BE2C (cell line): ENCODE data around the gene RNF14. TPM values are rescaled to one million over a fixed set of nuclear protein-coding genes. Genes with fewer than 3 reads are reported as not detected.
"Not testable (repeated sequence)": the region's sequence is repeated elsewhere in the genome, so short reads cannot be mapped to it uniquely, and the experiment has no call there.

ENCODE experiments used
- DNase-seq: peaks from one replicate; pipeline ENCODE4 v3.0.0-alpha.2; 2020
- H3K27me3 ChIP-seq: fragments of 250-450 bp; sonication (Bioruptor Pico); 2 replicates; pipeline ENCODE4 v1.5.1; 2020; ENCODE audit warnings: mild to moderate bottlenecking
- H3K36me3 ChIP-seq: fragments of 250-450 bp; sonication (Bioruptor Pico); 2 replicates; pipeline ENCODE4 v1.5.1; 2020; ENCODE audit warnings: mild to moderate bottlenecking
- H3K4me1 ChIP-seq: fragments of 250-450 bp; sonication (Bioruptor Pico); 2 replicates; pipeline ENCODE4 v1.5.1; 2020
- H3K4me3 ChIP-seq: 2 replicates; pipeline ENCODE4 v1.5.1; 2011; ENCODE audit warnings: low read depth, low read length
- H3K9me3 ChIP-seq: fragments of 250-450 bp; sonication (Bioruptor Pico); 2 replicates; pipeline ENCODE4 v1.5.1; 2020
- CTCF ChIP-seq: IDR thresholded peaks from 2 replicates; pipeline ENCODE4 v1.5.1; 2012; ENCODE audit warnings: mild to moderate bottlenecking, low read depth, low read length
- polyA plus RNA-seq: library from polyadenylated mRNA; unstranded; fragments of >200 nt; gene quantifications from one replicate; pipeline ENCODE4 v1.2.1, GENCODE V29; 2012; ENCODE audit warnings: low read depth, missing spikeins; ENCODE audit not compliant: insufficient read length, insufficient read depth

The RNF14 gene
- 84.7 TPM for polyA plus RNA-seq

- peak within 1 kb of the TSS; percentile 85 for H3K4me3 ChIP-seq
These were observed at the start of gene RNF14 for GRCh38 chr5:141968914-141969608. Gene RNF14 (plus strand): TSS chr5:141969105. CDS start chr5:141973589, 4,484 bp downstream.

GRCh38 chr5:141919218-141920119 lies 49.4 kb upstream of the RNF14 start:
- Histone ChIP-seq H3K4me1 (no peaks in the 10 kb centered on the region), H3K36me3 (no peaks in the 10 kb centered on the region), H3K27me3 (no peaks in the 10 kb centered on the region), H3K9me3 (no peaks in the 10 kb centered on the region), H3K4me3 (no peak overlapping the region)
- no peak for TF ChIP-seq CTCF
- DNase-seq: no peak

More at GRCh38 chr5:141968914-141969608, at the start of gene RNF14:
- H3K36me3 ChIP-seq: peaks cover 18% of the 10 kb centered on the region
- H3K9me3 ChIP-seq: no peaks in the 10 kb centered on the region
- peaks cover 12% of the 10 kb centered on the region for H3K4me1 ChIP-seq
- DNase-seq: peak; percentile 96
- H3K27me3 ChIP-seq: no peaks in the 10 kb centered on the region
- peak; percentile 61 for TF ChIP-seq CTCF

GRCh38 chr5:141920771-141921170 lies 48.1 kb upstream of the RNF14 start:
- Histone ChIP-seq H3K4me3 (no peak overlapping the region), H3K36me3 (peaks cover 6% of the 10 kb centered on the region; the same call in 1 of the 2 replicates), H3K9me3 (no peaks in the 10 kb centered on the region), H3K4me1 (no peaks in the 10 kb centered on the region), H3K27me3 (no peaks in the 10 kb centered on the region)
- no peak for TF ChIP-seq CTCF
- no peak for DNase-seq

GRCh38 chr5:141922827-141923447 lies 46.0 kb upstream of the RNF14 start:
- H3K36me3 ChIP-seq: peaks cover 22% of the 10 kb centered on the region
- H3K27me3 ChIP-seq, H3K4me1 ChIP-seq, H3K9me3 ChIP-seq, DNase-seq: not testable (repeated sequence)
- peak overlapping the region; percentile 89 for H3K4me3 ChIP-seq

GRCh38 chr5:141923448-141924313 lies 45.2 kb upstream of the RNF14 start, which contains the start of gene DELE1:
Gene DELE1 (plus strand): TSS chr5:141923871. CDS start chr5:141923942, 71 bp downstream.
- TF ChIP-seq CTCF: no peak
- H3K4me1 ChIP-seq: no peaks in the 10 kb centered on the region
- no peaks in the 10 kb centered on the region for H3K27me3 ChIP-seq
- peak within 1 kb of the TSS; percentile 89 for H3K4me3 ChIP-seq
- peaks cover 30% of the 10 kb centered on the region for H3K36me3 ChIP-seq
- DNase-seq: peak; percentile 96
- no peaks in the 10 kb centered on the region for H3K9me3 ChIP-seq
